ENCODE data around the gene ANKRD18A. TPM values are rescaled to one million over a fixed set of nuclear protein-coding genes. Genes with fewer than 3 reads are reported as not detected.
A peak's percentile ranks its signal among the peaks of the same experiment; 100 is the strongest.

ANKRD18A gene
- total and polyA plus RNA-seq, 2 of the 13 experiments (the other 11 are each of a cell fraction or from before 2014, with no cell fraction given): 5.9 to 7.6 TPM

GRCh38 chr9:38641985-38642864 is 21.8 kb upstream of the ANKRD18A start:
- TF ChIP-seq STAG1 (CRISPR knock-in tag; IDR thresholded peaks at IDR 0.05): peak; percentile 56
- no peak for TF ChIP-seq ZNF264 (CRISPR knock-in tag; IDR thresholded peaks at IDR 0.05)
- TF ChIP-seq SMC3 (IDR thresholded peaks at IDR 0.05; ENCODE audit: low read length): peak; percentile 39
- no peak for TF ChIP-seq ZXDC (CRISPR knock-in tag; IDR thresholded peaks at IDR 0.05)
- no peak for TF ChIP-seq RAD51 (IDR thresholded peaks at IDR 0.05; ENCODE audit: borderline replicate concordance)
- no peak for TF ChIP-seq MEIS2 (CRISPR knock-in tag; IDR thresholded peaks at IDR 0.05)
- TF ChIP-seq ATF1 (CRISPR knock-in tag; IDR thresholded peaks at IDR 0.05): no peak
- TF ChIP-seq CTCF (CRISPR knock-in tag; IDR thresholded peaks at IDR 0.05): peak; percentile 49
- TF ChIP-seq MAZ (IDR thresholded peaks at IDR 0.05; ENCODE audit: borderline replicate concordance, low read depth, low read length): no peak
- TF ChIP-seq MAZ (CRISPR knock-in tag; IDR thresholded peaks at IDR 0.05; ENCODE audit: low read depth): peak; percentile 50; the same call in 1 of the 2 replicates
- 0 out of 2 replicates have a peak, but pooled peaks have one; percentile 55 for TF ChIP-seq EED (CRISPR knock-in tag; IDR thresholded peaks at IDR 0.05)
- intact Hi-C loops (cut with micrococcal nuclease; ENCODE audit: unreplicated experiment): no loop called here
- CTCF ChIA-PET (ENCODE audit: low intra/inter-chr PET ratio, low total read pairs): interaction anchor here (1.0 to 2.4 kb wide), 3 partner anchors 22 to 271 kb away, joined by 3 to 11 read pairs (median 4); partner anchors contain the start of gene ANKRD18A
- Histone ChIP-seq H4K20me1 (ENCODE audit: insufficient read depth, low read length) (no peaks in the 10 kb centered on the region), H3K9ac (ENCODE audit: insufficient read depth, low read depth, low read length) (no peak overlapping the region), H3K4me3 (replicated peaks in 1 of 3; ENCODE audit: insufficient read depth in 1 of 3, low read depth in 2 of 3, low read length in 3 of 3) (no peak overlapping the region), H3K27ac (ENCODE audit: extremely low read length, insufficient read depth, low read length) (no peak overlapping the region), H3K9me3 (ENCODE audit: low read length) (no peaks in the 10 kb centered on the region), H3K4me2 (ENCODE audit: low read depth, low read length) (no peak overlapping the region), H3K36me3 (replicated peaks in 1 of 2; ENCODE audit: control insufficient read depth in 1 of 2, insufficient read depth in 2 of 2, low read length in 2 of 2) (no peaks in the 10 kb centered on the region; a peak in 1 of 5 replicates), H3K4me1 (ENCODE audit: insufficient read depth, low read length) (no peaks in the 10 kb centered on the region), H3K79me2 (ENCODE audit: insufficient read depth, low read length) (no peaks in the 10 kb centered on the region), H3K27me3 (ENCODE audit: control insufficient read depth in 1 of 2, insufficient read depth in 2 of 2, low read length in 2 of 2) (peaks cover 0 to 36% of the 10 kb centered on the region in 2 experiments; a peak in 3 of 5 replicates), H2AFZ (ENCODE audit: low read length) (no peak overlapping the region)
- FAIRE-seq (peak; percentile 53), ATAC-seq (peak; percentile 88), DNase-seq (ENCODE audit: low spot score) (peak; percentile 17)
- in situ Hi-C loops (cut with HindIII; ENCODE audit: extremely low pct_ligation_motif_present, low pct_unique_long_range_greater_than_20kb): no loop called here
- POLR2A ChIA-PET: interaction anchor here (1.3 kb wide), 1 partner anchor 21 kb away, joined by 3 read pairs; no protein-coding TSS in a partner anchor
- WGBS (ENCODE audit: low lambda C conversion rate): 22% methylated on average over 8 of the region's 12 CpGs
- BruUV-seq (replicated peaks): no TSS peak
